Ascending aorta (tissue), 2 donors: ENCODE data around the gene GOSR1. TPM values are rescaled to one million over a fixed set of nuclear protein-coding genes. Genes with fewer than 3 reads are reported as not detected.

Experiments
- DNase-seq, 2 donors: peaks; one replicate each; pipeline ENCODE4 v3.0.0-alpha.2; 2019; ENCODE audit warnings: low spot score in 2 of 2
- H3K27ac ChIP-seq, 2 donors: fragments of 200-600 bp; sonication (generic); one replicate each; pipeline ENCODE4 v1.5.1; 2016 to 2017; ENCODE audit warnings: mild to moderate bottlenecking in 1 of 2
- H3K27me3 ChIP-seq: fragments of 200-600 bp; sonication (generic); one replicate; pipeline ENCODE4 v1.5.1; 2017
- H3K36me3 ChIP-seq, 2 donors: fragments of 200-600 bp; sonication (generic); one replicate each; pipeline ENCODE4 v1.5.1; 2016
- H3K4me1 ChIP-seq, 2 donors: fragments of 200-600 bp; sonication (generic); one replicate each; pipeline ENCODE4 v1.5.1; 2016 to 2017; ENCODE audit warnings: mild to moderate bottlenecking in 1 of 2
- H3K4me3 ChIP-seq, 2 donors: fragments of 200-600 bp; sonication (generic); one replicate each; pipeline ENCODE4 v1.5.1; 2016 to 2017; ENCODE audit warnings: mild to moderate bottlenecking in 1 of 2
- H3K9me3 ChIP-seq, 2 donors: fragments of 200-600 bp; sonication (generic); one replicate each; pipeline ENCODE4 v1.5.1; 2016
- CTCF ChIP-seq, 3 experiments: fragments of 200-600 bp in 2 of 3; fragments of 450-650 bp in 1 of 3; sonication (generic) in 2 of 3; IDR thresholded peaks; one replicate each; pipeline ENCODE4 v1.5.1; 2016 to 2019; ENCODE audit warnings: antibody characterized with exemption in 3 of 3, mild to moderate bottlenecking in 1 of 3, moderate library complexity in 1 of 3
- intact Hi-C: fragments of 100-400 bp; cut with DNase I; formaldehyde crosslinking; loops from one replicate; pipeline ENCODE4 v1.15.1; 2023
- total RNA-seq: library from RNA; depleted of rRNA; stranded (reverse); fragments of >200 nt; gene quantifications from one replicate; pipeline ENCODE4 v1.1.0, GENCODE V29; 2016

Gene GOSR1
- 33.0 TPM for total RNA-seq

DNA sequence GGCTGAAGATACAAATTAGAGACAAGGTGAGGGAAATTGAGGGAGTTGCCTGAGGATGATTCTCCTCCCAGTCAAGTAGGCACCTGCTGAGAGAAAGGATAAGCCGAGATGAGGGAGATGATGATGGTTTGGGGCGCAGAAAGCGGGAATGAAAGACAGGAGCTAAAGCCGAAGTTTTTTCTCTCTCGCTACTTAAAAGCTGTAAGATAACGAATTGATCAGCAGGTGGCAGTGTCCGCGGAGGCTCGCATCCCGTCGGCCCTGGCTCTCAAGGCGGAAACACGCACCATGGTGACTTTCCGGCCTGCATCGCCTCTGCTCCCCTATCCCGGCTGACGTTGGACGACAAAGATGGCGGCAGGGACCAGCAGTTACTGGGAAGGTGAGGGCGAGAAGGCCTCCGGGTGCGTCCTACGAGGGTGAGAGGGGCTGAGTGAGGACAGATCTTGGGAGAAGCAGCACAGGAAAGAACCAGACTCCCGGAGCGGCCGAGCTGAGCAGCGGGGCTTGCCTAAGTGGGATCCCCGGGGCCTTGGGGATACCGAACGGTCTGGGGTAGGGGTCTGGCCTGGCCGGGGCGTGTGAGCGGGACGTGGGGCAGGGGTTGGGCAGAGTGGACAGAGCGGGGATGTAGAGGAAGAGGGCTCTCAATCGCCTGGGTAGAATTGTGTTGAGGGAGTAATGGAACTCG lies at the start of gene GOSR1:
Gene GOSR1, plus strand, starts transcription at position 326 of the 691 bp plus-strand sequence. Its CDS starts 26 bp downstream, at position 352.
- peak; percentile 66 to 84 (median 72) for TF ChIP-seq CTCF (IDR thresholded peaks at IDR 0.05)
- intact Hi-C loops: loop anchor here (1.0 to 10.0 kb wide), 5 partner anchors 45 to 362 kb away; partner anchors contain the start of genes BLMH, CPD and NSRP1
- Histone ChIP-seq H3K36me3 (peaks cover 7 to 24% of the 10 kb centered on the region in 2 donors), H3K27me3 (no peaks in the 10 kb centered on the region), H3K4me1 (peaks cover 4 to 8% of the 10 kb centered on the region in 2 donors), H3K27ac (peak within 1 kb of the TSS; percentile 94 to 95), H3K4me3 (peak within 1 kb of the TSS; percentile 78 to 92), H3K9me3 (no peaks in the 10 kb centered on the region)
- DNase-seq: peak; percentile 68 to 96

DNA sequence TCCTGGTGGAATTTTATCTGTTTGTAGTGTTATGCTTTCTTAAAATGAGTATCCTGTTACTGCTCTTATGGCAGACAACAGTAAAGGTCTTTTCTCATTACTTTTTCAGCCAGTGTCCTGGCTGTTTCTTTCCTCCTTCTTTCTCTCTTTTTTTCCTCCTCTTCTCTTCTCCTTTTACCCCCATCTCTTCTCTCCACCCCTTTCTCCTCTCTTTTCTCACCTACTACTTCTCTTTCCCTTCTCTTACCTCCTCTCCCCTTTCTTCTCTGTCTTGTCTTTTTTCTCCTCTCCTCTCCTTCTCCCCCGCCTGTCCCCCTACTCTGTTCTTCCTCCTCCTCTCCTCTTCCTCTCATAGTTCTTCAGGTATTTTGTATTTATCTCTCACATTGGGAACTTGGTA lies 49.6 kb upstream of the GOSR1 start:
- Histone ChIP-seq H3K4me1 (peaks cover 3 to 16% of the 10 kb centered on the region in 2 donors), H3K27me3 (no peaks in the 10 kb centered on the region), H3K27ac (peak overlapping the region; percentile 44 to 57), H3K4me3 (no peak overlapping the region), H3K36me3 (peaks cover 15 to 32% of the 10 kb centered on the region in 2 donors), H3K9me3 (no peaks in the 10 kb centered on the region)
- intact Hi-C loops: loop anchor here (5.0 kb wide), 1 partner anchor 50 kb away; the partner anchor contains the start of gene CPD
- no peak for DNase-seq
- TF ChIP-seq CTCF (IDR thresholded peaks at IDR 0.05): no peak

DNA sequence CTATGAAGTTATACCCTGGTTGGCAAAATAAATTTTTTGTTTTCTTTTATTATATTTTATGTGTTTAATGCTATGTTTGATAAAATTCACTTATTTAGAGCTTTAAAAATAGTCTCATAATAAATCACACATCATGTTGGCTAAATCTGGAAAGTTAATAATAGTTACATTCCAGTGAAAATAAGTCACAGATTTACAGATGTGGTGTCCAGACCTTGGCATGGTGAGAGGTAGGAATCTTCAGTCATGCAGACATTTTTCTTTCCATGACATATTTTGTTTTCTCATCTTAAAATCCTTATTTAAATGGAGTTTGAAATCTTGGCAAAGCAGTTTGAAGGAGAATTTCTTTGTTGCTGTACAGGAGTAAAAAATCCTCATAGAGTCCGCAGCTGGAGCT lies 48.1 kb upstream of the GOSR1 start:
- no peak for DNase-seq
- intact Hi-C loops: loop anchor here (5.0 kb wide), 1 partner anchor 52 kb away; the partner anchor contains the start of gene CPD
- Histone ChIP-seq H3K9me3 (no peaks in the 10 kb centered on the region), H3K4me1 (peaks cover 3 to 16% of the 10 kb centered on the region in 2 donors), H3K4me3 (no peak overlapping the region), H3K27ac (peak overlapping the region; percentile 68 to 76), H3K27me3 (no peaks in the 10 kb centered on the region), H3K36me3 (peaks cover 3 to 23% of the 10 kb centered on the region in 2 donors)
- TF ChIP-seq CTCF (IDR thresholded peaks at IDR 0.05): no peak

- H3K4me3 ChIP-seq: no peak overlapping the region
- no peaks in the 10 kb centered on the region for H3K27me3 ChIP-seq
- H3K27ac ChIP-seq: no peak overlapping the region
- no peaks in the 10 kb centered on the region for H3K9me3 ChIP-seq
- H3K36me3 ChIP-seq: peaks cover 3 to 12% of the 10 kb centered on the region in 2 donors
- no peak for DNase-seq
- intact Hi-C loops: loop anchor here (5.0 kb wide), 1 partner anchor 44 kb away; the partner anchor contains the start of gene GOSR1
- H3K4me1 ChIP-seq: peaks cover 3 to 13% of the 10 kb centered on the region in 2 donors
- no peak for TF ChIP-seq CTCF (IDR thresholded peaks at IDR 0.05)
Measured at GRCh38 chr17:30433514-30433913, 43.7 kb upstream of the GOSR1 start.

GRCh38 chr17:30436729-30437128 lies 40.5 kb upstream of the GOSR1 start:
- no peak for DNase-seq
- Histone ChIP-seq H3K4me3 (no peak overlapping the region), H3K27ac (no peak overlapping the region), H3K36me3 (peaks cover 3 to 12% of the 10 kb centered on the region in 2 donors), H3K27me3 (no peaks in the 10 kb centered on the region), H3K4me1 (no peaks in the 10 kb centered on the region), H3K9me3 (no peaks in the 10 kb centered on the region)
- intact Hi-C loops: no loop called here
- TF ChIP-seq CTCF (IDR thresholded peaks at IDR 0.05): no peak
